ENCODE data around the gene RBM24.

Gene RBM24

DNA sequence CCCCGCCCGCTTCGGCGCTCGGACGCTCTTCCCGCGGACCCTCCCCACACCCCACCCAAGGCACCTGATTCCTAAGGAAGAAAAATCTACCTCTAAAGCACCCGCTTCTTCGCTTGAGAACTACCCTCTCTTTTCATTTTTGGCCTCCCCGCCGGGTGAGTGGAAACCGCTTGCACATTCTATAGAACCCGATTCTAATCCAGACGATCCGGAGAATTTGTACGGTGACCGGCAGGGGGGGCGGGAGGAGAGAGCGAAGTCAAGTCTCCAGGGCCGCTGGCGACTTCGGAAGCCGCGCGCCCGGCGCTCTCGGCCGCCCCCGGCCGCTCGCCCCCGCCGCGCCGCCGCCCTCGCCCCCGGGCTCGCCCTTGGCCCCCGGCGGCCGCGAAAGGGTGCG, at the start of gene RBM24:
Gene RBM24, plus strand, starts transcription at position 262 of the 397 bp plus-strand sequence. CDS start 221 bp downstream, outside the sequence.
- no peak for TF ChIP-seq POLR2A (IDR thresholded peaks at IDR 0.05; ENCODE audit: low read depth, low read length)
- FAIRE-seq (no peak), DNase-seq (ENCODE audit: insufficient read length, low spot score) (peak; percentile 48)

DNA sequence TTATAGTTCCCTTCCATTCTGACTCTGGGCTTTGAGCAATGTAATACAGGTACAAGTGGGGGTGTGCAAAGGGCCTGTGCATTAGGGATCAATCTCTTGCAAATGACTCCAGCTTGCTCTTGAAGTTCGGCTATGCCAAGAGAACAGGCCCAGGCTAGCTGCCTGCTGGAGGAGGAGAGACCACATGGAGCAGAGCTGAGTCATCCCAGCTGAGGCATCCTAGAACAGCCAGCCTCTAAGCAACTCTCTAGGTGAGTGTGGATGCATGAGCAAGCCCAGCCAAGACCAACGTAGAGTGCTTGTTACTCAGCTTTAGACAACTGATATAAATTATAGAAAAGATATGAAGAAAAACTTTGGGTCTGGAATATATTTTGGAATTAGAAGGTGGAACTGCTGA, 47.6 kb upstream of the RBM24 start:
- FAIRE-seq (peak; percentile 43), DNase-seq (ENCODE audit: insufficient read length, low spot score) (peak; percentile 40)
- no peak for TF ChIP-seq POLR2A (IDR thresholded peaks at IDR 0.05; ENCODE audit: low read depth, low read length)

DNA sequence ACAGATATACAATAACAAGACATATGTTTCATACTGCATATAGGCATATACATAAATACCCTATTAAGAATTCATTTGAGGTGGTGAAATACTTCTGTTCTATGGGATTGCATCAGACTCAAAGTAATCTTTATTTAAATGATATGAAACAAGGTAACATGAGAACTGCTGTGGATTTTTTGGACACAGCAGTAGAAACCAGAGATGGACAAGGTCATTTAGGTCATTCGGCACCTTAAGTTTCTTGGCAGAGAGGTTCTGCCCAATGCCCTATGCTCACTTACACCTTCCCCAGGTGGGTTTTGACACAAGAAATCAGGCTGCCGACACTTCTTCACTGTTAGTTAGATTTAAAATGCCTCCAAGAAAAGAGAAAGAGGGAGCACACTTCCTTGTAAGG, 43.9 kb upstream of the RBM24 start:
- no peak for DNase-seq (ENCODE audit: insufficient read length, low spot score)
- FAIRE-seq: no peak
- TF ChIP-seq POLR2A (IDR thresholded peaks at IDR 0.05; ENCODE audit: low read depth, low read length): no peak

DNA sequence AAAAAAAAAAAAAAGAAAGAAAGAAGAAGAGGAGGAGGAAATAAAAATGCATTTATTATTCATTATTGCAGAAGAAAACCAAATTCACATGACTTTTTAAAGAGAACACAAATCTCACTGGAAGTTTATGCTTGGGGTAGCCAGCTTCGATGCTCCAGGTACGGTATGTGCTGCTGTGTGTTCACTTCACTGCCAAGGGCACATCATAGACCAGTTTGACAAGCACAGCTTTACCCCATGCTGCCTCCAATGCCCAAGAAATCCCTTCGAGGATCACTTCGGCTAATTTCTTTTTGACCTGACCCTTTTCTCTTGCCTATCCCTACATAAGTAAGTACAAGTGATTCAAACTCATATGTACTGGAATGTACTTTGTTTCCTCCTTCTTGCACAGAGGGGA, 41.9 kb upstream of the RBM24 start:
- no peak for DNase-seq (ENCODE audit: insufficient read length, low spot score)
- TF ChIP-seq POLR2A (IDR thresholded peaks at IDR 0.05; ENCODE audit: low read depth, low read length): no peak
- no peak for FAIRE-seq

DNA sequence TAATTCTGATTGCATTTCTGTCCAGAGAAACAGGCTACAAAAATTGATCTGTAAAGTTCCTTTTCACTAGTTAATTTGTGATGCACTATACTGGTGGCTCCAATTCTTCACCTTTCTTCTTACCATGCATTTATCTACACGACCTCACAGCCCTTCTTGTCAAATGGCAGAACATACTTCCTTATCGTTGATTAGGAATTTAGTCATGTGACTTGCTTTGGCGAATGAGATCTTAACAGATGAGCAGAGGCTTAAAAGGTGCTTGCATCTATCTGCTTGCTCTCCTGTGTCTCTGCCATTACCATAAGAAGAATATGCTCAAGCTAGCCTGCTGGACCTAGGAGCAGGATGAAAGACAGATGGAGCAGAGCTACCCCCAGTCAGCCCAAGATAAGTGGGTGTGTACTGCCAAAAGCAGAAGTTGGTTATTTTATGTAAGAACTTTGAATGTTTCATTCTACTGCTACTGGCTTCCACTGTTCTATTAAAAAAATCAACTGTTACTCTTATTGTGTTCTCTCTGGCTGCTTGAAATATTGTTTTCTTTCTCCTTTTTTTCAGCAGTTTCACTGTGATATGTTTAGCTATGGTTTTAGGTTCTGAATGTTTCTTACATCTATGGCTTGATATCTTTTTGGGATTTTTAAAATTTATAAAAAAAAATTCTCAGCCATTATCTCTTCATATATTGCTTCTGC, 40.2 kb upstream of the RBM24 start:
- TF ChIP-seq POLR2A (IDR thresholded peaks at IDR 0.05; ENCODE audit: low read depth, low read length): no peak
- DNase-seq (ENCODE audit: insufficient read length, low spot score): no peak
- FAIRE-seq: peak; percentile 30

DNA sequence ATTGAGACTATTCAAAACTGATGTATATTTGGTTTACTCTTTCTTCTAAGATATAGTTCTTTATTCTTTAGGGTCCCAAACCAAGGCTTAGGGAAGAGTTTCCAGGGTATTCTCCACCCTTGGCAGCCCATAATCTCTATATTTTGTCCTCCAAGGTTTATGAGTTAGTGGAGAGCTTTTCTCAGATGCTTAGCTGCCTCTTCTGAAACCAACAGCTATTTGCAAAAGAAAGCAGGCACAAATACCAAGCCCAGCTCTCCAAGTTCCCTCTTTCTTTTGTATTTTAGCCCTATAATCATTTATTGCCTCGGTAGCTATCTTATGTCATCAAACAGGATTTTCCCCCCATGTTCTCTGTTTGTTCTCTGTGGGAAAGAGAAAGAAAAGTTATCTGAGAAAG, 39.1 kb upstream of the RBM24 start:
- TF ChIP-seq POLR2A (IDR thresholded peaks at IDR 0.05; ENCODE audit: low read depth, low read length): no peak

DNA sequence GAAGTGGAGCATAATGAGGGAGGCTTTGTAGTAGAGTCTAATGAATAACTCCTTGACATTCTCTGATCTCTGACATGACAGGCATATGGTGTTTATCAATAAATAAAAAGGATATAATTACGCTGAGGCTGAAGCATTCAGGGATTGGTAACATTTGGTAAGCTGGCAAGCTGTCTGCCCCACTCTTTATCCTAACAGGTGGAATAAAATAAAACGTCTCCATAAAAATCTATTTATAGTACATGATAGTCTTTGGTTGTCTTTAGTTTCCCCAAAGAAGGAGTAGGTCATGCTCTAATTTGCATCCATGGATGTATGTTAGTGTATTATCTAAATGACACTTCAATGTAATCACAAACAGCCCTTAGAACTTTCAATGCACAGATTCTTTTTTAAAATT, 30.9 kb upstream of the RBM24 start:
- no peak for TF ChIP-seq POLR2A (IDR thresholded peaks at IDR 0.05; ENCODE audit: low read depth, low read length)
- DNase-seq (ENCODE audit: insufficient read length, low spot score) (no peak), FAIRE-seq (no peak)

More for the DNA sequence above, 39.1 kb upstream of the RBM24 start:
- FAIRE-seq (no peak), DNase-seq (ENCODE audit: insufficient read length, low spot score) (no peak)

DNA sequence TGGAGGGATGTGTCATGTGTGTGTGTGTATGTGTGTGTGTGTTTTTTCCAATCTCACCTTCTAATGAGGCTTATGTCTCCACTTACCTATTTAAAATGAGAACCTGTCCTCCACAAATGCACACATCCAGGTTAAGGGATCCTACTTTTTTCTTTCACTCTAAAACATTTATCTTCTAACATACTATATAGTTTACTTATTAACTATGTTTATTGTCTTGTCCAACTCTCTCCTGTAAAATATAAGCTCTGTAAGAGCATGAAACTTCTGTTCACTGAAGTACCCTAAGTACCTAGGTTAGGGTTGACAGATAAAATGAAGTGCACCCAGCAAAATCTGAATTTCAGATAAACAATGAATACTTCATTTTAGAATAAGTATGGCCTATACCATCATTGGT, 29.2 kb upstream of the RBM24 start:
- FAIRE-seq (no peak), DNase-seq (ENCODE audit: insufficient read length, low spot score) (no peak)
- no peak for TF ChIP-seq POLR2A (IDR thresholded peaks at IDR 0.05; ENCODE audit: low read depth, low read length)

DNA sequence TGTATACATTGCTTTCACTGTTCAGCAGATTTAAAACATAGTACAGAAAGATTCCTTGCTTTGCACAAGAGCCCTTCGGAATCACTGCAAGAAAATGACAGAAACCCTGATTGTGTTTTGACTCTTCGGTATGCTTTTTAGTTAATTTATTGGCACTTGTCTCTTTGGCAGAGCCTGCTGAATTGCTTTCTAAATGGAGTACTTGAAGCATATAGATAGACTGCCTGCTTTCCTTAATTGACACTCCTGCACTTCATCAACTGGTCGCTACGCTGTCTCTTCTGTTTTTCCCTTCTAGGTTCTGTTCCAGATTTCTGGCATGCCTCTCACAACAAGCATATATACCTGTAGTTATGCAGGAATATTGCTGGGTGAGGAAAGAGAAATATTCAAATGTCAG, 22.4 kb upstream of the RBM24 start:
- FAIRE-seq: no peak
- DNase-seq (ENCODE audit: insufficient read length, low spot score): no peak
- no peak for TF ChIP-seq POLR2A (IDR thresholded peaks at IDR 0.05; ENCODE audit: low read depth, low read length)

DNA sequence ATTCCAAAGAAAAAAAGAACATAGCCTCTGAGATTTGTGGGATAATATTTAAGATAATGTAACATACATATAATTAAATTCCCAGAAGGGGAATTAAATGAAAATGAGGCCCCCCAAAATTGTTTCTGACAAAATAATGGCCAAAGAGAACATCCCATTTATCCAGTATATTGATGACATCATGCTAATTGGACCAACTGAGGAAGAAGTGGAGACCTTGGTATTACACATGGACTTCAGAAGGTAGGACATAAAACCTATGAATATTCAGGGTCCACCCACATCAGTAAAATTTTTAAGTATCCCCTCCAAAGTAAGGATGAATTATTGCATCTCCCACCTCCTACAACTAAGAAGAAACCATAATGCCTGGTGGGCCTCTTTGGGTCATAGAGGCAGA, 15.6 kb upstream of the RBM24 start:
- FAIRE-seq (no peak), DNase-seq (ENCODE audit: insufficient read length, low spot score) (no peak)
- no peak for TF ChIP-seq POLR2A (IDR thresholded peaks at IDR 0.05; ENCODE audit: low read depth, low read length)

DNA sequence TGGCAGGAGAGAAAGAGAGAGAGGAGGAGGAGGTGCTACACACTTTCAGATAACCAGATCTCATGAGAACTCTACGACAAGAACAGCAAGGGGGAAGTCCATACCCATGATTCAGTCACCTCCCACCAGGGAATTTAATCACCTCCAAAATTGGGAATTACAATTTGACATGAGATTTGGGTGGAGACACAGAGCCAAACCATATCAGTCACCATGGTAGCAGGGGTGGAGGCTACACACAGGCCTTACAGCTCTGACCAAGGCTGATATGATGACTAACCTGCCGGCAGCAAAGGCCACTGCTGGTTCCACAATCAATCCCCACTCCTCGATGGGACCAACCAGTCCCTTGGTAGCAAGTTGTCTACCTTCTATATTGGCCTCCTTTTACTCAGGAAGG, 13.6 kb upstream of the RBM24 start:
- no peak for TF ChIP-seq POLR2A (IDR thresholded peaks at IDR 0.05; ENCODE audit: low read depth, low read length)
- DNase-seq (ENCODE audit: insufficient read length, low spot score): no peak
- FAIRE-seq: no peak

DNA sequence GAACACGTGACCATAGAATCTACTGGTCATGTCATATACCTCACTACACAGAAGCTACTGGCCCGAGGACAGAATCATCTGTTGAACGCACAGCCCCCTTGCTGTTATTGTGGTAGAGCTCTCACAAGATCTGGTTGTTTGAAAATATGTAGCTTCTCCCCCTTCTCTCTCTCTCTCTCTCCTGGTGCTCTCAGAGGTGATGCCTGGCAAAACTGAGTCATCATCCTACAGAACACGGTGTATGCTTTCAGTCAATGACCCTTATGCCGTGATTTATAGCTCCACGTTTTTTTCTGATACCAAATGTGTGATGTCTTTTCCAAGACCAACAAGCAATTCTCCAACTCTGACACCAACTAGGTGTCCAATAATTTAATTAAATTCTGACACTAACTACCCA, 13.0 kb upstream of the RBM24 start:
- FAIRE-seq: no peak
- DNase-seq (ENCODE audit: insufficient read length, low spot score): no peak
- no peak for TF ChIP-seq POLR2A (IDR thresholded peaks at IDR 0.05; ENCODE audit: low read depth, low read length)

DNA sequence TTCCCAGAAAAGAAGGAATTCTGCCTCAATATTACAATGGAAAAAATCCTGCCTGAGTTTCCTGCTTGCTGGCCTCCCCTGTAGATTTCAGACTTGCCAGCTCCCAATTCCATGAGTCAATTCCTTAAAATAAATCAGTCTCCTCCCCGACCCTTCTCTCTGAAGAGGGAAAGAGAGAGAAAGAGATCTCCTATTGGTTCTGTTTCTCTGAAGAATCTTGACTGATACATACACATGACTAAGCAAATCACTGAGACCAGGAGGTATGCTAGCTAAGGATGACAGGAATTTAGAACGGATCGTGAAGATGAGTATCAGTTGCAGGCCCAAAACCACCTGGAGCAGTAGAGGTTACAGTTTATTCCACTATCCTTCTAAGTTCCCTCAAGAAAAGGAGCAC, 11.3 kb upstream of the RBM24 start:
- no peak for TF ChIP-seq POLR2A (IDR thresholded peaks at IDR 0.05; ENCODE audit: low read depth, low read length)
- DNase-seq (ENCODE audit: insufficient read length, low spot score) (no peak), FAIRE-seq (no peak)

DNA sequence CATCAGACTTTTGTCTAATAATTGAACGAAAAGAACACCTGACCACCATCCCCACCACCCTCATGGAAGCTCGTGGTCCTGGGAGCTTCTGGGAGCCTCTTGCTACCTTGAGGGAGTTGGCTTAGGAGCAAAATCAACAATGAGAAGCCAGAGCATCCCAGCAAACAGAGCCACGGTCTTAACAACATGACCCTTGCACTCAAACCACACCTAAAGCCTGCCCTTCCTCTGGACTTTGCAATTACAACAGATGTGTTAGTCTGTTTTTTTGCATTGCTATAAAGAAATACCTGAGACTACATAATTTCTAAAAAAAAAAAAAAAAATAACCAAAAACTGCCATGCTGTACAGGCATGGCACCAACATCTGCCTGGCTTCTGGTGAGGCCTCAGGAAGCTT, 9.5 kb upstream of the RBM24 start:
- no peak for TF ChIP-seq POLR2A (IDR thresholded peaks at IDR 0.05; ENCODE audit: low read depth, low read length)
- DNase-seq (ENCODE audit: insufficient read length, low spot score): no peak
- FAIRE-seq: no peak

DNA sequence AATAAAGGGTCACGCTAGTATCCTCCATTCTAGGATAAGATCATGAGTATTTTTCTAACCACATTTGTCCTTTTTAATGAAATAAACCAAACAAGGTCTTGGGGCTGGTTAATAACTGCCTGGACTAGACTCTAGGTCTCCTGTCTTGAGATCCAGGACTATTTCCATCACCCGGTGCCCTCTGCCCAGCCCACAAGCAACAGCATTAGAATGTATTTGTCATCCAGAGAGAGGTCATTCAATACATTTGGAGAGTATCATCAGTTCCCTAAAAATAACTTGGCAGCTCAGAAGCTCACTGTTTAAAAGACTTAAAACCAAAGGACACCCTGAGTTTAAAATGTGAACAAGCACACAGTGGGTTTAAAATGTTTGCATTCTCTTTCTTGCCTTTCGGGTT, 4.4 kb upstream of the RBM24 start:
- DNase-seq (ENCODE audit: insufficient read length, low spot score): no peak
- no peak for FAIRE-seq
- TF ChIP-seq POLR2A (IDR thresholded peaks at IDR 0.05; ENCODE audit: low read depth, low read length): no peak

DNA sequence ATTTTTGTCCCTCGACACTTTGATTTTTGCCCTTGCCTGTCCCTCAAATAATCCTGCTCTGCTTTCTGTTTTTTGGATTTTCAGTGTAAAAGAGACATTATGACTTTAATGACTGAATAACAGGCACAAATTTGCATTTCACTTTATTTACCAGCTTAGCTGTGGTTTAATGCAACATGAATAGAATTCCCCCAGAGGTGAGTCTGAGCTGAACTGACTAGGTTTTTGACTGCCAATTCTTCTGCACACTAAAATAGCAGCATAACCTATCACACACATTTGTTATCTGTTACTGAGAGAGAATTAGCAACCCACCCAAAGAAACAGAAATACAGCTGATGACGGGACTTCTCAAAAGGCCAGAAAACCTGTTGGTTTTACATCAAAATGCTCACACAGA, 3.9 kb upstream of the RBM24 start:
- TF ChIP-seq POLR2A (IDR thresholded peaks at IDR 0.05; ENCODE audit: low read depth, low read length): no peak
- DNase-seq (ENCODE audit: insufficient read length, low spot score) (no peak), FAIRE-seq (no peak)

Data from H54 (cell line).